GM21786 (cell line): ENCODE results near the gene ZFAND2B.
"Not testable (repeated sequence)": the region's sequence is repeated elsewhere in the genome, so short reads cannot be mapped to it uniquely, and the experiment has no call there.

Experiments used
- ATAC-seq: cut with Tn5 transposase; IDR thresholded peaks from one replicate; pipeline ENCODE4 v1.9.1; 2021; ENCODE audit not compliant: unreplicated experiment

ZFAND2B gene

GRCh38 chr2:219175928-219176817 lies 30.4 kb upstream of the ZFAND2B start:
- peak; percentile 39 for ATAC-seq

- peak; percentile 64 for ATAC-seq
These were observed 29.6 kb upstream of the ZFAND2B start, which contains the start of gene CNPPD1 for GRCh38 chr2:219176818-219177551. Gene CNPPD1 (minus strand): TSS chr2:219176925. CDS start chr2:219176828, 97 bp downstream.

DNA sequence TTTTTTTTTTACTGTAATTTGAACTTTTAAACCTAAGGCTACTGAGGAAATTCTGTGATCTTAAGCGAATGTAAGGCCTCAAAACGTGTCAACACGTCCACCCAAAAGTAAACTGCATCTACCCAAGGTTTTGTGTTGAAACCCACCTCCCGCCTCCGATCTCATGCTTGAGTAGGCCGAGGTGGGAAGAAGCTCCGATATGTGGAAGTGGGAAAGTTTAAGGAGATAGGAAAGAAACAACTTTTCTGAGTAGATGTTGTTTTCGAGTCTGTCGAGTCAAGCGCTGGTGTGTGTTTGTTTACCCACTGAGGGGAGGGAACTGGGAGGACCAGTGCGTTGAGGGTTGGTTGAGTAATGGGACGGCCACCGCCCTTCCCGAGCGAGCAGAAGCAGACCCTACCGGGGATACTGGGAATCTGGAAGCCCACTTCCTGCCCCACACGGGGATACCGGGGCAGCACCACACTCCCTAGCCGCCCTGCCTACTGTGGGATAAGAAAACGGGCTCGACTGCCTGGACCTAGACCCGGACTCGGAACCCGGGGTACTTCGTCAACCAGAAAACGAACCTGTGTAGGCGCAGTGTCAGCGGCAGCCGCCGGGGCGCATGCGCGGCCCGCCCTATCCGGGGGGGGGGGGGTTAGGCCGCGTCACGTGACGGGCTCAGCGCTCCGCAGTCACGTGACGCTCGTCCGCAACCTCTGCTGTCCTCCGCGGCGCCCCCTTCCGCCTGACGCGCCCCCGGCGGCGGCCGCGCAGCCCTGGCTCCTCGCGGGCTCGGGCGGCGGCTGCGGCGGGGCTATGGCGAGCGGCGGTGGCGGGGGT lies 28.8 kb upstream of the ZFAND2B start, which contains the start of gene RETREG2:
Gene RETREG2 (plus strand): TSS at position 724 of the 825 bp plus-strand sequence. CDS start 78 bp downstream, at position 802.
- ATAC-seq = peak; percentile 37

- peak; percentile 14 for ATAC-seq
These were observed 28.0 kb upstream of the ZFAND2B start for GRCh38 chr2:219178377-219179175.

DNA sequence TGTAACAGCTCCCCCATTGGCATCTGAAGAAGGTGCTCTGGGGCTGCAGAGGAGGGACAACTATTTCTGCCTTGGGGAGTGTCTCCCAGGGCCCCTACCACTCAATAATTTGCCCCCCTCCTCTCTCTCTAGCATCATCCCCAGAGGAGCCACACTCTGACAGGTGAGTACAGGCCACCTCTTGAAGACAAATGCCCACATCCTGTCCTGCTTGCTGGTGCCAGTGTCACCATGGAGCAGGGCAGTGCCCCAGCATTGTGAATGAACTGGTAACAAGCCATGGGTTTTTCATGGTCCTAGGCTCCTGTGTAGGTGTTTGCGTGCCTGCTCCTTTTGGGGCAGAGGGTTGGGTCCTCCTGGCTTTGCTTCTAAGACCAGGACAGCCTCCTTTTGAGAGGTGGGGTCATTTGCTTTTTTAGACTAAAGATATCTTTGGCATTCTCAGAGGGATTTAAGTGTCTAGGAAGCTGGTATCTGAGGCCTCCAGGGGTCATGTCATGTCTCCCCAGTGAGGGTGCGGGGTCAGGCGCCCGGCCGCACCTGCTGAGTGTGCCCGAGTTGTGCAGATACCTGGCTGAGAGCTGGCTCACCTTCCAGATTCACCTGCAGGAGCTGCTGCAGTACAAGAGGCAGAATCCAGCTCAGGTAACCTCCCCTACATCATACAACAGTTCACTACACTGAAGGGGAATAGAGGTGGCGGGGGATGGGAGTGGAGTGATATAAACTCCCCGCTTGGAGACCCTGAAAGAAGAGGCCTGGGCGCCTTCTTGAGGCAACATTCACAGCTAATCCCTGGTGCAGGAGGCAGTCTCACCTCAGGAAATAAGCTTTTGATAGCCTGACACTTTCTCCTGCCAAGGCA lies 26.7 kb upstream of the ZFAND2B start:
- no peak for ATAC-seq

DNA sequence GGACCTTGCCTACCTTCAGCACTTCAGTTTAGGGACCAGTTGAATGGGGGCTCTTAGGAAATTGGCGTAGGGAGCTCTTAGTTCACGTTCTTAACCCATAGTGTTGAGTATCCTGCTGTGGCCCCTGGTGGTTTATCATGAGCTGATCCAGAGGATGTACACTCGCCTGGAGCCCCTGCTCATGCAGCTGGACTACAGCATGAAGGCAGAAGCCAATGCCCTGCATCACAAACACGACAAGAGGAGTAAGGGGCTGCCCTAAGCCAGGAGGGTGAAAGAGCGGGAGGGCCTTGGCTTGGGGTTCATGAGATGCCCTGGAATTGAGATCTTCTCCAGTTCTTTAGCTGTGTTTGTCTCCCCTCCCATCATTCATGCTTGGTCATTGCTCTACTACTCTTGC lies 25.6 kb upstream of the ZFAND2B start:
- no peak for ATAC-seq

DNA sequence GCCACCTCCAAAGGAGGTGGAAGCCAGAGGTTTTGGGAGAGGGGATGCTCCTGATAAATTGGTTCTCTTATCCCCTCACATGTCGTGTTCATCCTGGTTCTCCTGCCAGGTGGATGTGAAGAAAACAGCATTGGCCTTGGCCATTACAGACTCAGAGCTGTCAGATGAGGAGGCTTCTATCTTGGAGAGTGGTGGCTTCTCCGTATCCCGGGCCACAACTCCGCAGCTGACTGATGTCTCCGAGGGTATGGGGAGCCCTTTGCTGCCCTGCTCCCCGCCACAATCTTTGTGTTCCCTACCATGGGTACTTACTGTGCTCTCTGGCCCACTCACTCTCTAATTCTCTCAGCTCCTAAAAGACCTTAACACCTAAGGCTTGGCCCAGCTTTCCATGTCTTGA lies 25.1 kb upstream of the ZFAND2B start:
- no peak for ATAC-seq

- no peak for ATAC-seq
These were observed 24.0 kb upstream of the ZFAND2B start for GRCh38 chr2:219182331-219183150.

DNA sequence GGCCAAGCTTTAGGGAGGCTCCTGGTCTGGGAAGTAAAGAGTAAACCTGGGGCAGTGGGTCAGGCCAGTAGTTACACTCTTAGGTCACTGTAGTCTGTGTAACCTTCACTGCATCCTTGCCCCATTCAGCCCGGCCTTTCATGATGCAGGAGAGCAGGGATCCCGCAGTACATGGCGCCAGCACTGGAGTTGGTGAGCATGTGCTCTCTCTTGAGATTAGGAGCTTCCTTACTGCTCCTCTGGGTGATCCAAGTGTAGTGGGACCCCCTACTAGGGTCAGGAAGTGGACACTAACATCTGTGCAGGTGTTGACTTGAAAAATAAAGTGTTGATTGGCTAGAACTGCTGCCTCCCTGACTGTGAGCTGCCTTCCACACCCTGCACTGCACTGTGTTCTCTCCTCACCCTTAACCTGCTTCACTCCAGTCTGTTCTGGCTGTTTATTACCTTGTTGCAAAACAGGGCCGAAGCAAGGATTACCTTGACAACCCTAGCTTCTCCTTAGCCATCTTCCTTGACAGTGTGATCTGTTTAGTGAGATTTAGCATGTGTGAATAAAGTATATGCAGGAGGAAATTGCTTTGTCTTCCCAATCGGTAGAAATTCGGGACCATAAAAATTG lies 23.3 kb upstream of the ZFAND2B start:
- ATAC-seq = no peak

DNA sequence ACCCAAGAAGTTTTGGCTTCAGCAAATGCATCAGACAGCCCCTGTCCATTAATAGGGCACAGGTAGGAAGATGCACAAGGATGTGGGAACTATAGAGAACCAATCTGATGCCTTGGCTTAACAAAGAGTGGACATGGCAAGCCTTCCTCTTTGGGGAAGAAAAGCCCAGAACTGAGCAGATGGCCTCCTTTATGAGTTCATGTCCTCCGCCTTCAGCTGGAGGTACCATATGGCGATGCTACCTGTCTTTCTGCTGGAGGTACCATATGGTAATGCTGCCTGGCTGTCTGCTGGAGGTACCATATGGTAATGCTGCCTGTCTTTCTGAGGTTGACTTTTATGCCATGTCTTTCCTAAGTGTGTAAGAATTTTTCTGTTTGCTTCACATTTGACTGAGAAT lies 22.5 kb upstream of the ZFAND2B start:
- no peak for ATAC-seq

DNA sequence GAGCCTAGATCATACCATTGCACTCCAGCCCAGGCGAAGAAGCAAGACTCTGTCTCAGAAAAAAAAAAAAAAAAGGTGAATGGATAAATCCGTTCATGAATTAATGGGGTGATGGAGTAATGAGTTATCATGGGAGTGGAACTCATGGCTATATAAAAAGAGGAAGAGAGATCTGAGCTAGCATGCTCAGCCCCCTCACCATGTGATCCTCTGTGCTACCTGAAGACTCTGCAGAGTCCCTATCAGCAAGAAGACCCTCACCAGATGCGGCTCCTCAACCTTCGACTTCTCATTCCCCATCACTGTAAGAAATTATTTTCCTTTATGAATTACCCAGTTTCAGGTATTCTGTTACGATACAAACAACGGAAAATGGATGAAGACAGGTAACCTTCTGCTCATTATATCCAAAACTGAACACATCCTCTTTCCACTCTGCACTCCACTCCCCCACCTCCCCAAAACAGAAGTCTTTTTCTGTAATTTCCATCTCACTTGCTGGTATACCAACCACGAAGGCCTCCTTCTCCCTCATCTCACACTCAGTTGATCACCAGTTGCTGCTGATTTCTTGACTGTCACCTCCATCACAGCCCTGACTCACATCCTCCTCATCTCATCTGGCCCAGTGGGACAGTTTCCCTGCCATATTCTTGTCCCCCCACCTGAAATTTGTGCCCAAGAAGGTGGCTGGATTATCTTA lies 19.7 kb upstream of the ZFAND2B start:
- ATAC-seq = no peak

DNA sequence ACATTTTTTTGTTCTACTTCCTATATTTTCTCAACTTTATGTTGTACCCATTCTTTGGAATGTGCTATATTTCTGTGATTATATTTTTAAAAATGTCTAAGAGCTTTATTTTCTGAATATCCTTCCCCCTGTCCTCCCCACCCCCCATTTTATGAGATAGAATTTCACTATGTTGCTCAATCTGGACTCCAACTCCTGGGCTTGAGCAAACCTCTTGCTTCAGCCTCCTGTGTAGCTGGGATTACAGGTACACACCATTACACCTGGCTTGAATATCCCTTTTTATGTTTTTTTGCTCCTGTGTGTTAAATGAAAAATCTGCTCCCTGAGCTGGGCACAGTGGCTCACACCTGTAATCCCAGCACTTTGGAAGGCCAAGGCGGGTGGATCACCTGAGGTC lies 9.2 kb upstream of the ZFAND2B start:
- no peak for ATAC-seq

DNA sequence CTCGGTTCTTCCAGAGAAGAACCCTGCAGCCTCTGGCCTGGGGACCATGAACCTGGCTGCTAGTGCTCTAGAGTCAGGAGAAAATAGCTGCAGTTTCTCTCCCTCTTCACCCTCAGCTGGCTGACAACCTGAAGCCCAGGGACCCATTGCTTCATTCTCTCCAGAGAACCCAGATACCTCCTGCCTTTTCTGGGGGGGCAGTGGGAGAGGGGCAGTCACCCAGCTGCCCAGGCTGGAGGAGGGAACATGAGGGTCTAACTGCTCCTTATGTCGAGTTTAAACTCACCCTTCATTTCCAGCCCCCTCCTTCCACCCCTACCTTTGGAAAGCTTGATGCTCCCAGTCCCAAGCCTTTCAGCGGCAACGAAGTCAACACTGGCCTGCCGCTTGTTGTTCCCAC lies 7.6 kb upstream of the ZFAND2B start:
- no peak for ATAC-seq

GRCh38 chr2:219199470-219200211 lies 6.9 kb upstream of the ZFAND2B start:
- no peak for ATAC-seq

DNA sequence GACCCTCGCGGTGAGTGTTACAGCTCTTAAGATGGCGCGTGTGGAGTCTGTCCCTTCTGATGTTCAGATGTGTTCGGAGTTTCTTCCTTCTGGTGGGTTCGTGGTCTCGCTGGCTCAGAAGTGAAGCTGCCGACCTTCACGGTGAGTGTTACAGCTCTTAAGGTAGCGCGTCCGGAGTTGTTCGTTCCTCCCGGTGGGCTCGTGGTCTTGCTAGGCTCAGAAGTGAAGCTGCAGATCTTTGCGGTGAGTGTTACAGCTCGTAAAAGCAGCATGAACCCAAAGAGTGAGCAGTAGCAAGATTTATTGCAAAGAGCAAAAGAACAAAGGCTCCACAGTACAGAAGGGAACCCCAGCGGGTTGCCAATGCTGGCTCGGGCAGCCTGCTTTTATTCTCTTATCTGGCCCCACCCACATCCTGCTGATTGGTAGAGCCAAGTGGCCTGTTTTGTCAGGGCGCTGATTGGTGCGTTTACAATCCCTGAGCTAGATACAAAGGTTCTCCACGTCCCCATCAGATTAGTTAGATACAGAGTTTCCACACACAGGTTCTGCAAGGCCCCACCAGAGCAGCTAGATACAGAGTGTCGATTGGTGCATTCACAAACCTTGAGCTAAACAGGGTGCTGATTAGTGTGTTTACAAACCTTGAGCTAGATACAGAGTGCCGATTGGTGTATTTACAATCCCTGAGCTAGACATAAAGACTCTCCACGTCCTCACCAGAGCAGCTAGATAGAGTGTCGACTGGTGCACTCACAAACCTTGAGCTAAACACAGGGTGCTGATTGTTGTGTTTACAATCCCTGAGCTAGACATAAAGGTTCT lies 5.9 kb upstream of the ZFAND2B start:
- not testable (repeated sequence) for ATAC-seq

- ATAC-seq = not testable (repeated sequence)
These were observed 5.3 kb upstream of the ZFAND2B start for GRCh38 chr2:219201331-219201730.
